ENCODE data around the gene TRIM38. TPM values are rescaled to one million over a fixed set of nuclear protein-coding genes. Genes with fewer than 3 reads are reported as not detected.
A peak's percentile ranks its signal among the peaks of the same experiment; 100 is the strongest.
"Not testable (repeated sequence)": the region's sequence is repeated elsewhere in the genome, so short reads cannot be mapped to it uniquely, and the experiment has no call there.

Gene TRIM38
- total RNA-seq, 2 donors from 2014 or later: 9.7 to 13.4 TPM

- Histone ChIP-seq H3K9ac (ENCODE audit: low read depth in 2 of 2, low read length in 2 of 2) (no peak overlapping the region), H3K4me3 (no peak overlapping the region), H3K27me3 (no peaks in the 10 kb centered on the region), H3K27ac (no peak overlapping the region), H3K4me1 (no peaks in the 10 kb centered on the region), H3K36me3 (no peaks in the 10 kb centered on the region), H3K9me3 (no peaks in the 10 kb centered on the region)
- intact Hi-C loops (cut with DNase I): no loop called here
- no peak for TF ChIP-seq CTCF (IDR thresholded peaks at IDR 0.05)
- no peak for DNase-seq
These were observed 47.2 kb downstream of the TRIM38 start for GRCh38 chr6:26009817-26010216.

- Histone ChIP-seq H3K9me3 (no peaks in the 10 kb centered on the region), H3K4me1 (no peaks in the 10 kb centered on the region), H3K9ac (ENCODE audit: low read depth in 2 of 2, low read length in 2 of 2) (no peak overlapping the region), H3K27me3 (no peaks in the 10 kb centered on the region), H3K36me3 (no peaks in the 10 kb centered on the region), H3K4me3 (no peak overlapping the region), H3K27ac (no peak overlapping the region)
- TF ChIP-seq CTCF (IDR thresholded peaks at IDR 0.05): no peak
- intact Hi-C loops (cut with DNase I): no loop called here
- DNase-seq: no peak
These were observed 49.5 kb downstream of the TRIM38 start for GRCh38 chr6:26012061-26012460.

GRCh38 chr6:26014386-26014785 is 51.8 kb downstream of the TRIM38 start:
- H3K36me3 ChIP-seq; H3K27ac ChIP-seq; intact Hi-C loops (cut with DNase I); H3K4me3 ChIP-seq; H3K4me1 ChIP-seq; H3K9me3 ChIP-seq; H3K27me3 ChIP-seq; DNase-seq; H3K9ac ChIP-seq (ENCODE audit: low read depth in 2 of 2, low read length in 2 of 2): not testable (repeated sequence)

GRCh38 chr6:26016245-26016962 is 53.8 kb downstream of the TRIM38 start:
- intact Hi-C loops (cut with DNase I): no loop called here
- no peak for TF ChIP-seq CTCF (IDR thresholded peaks at IDR 0.05)
- H3K36me3 ChIP-seq: no peaks in the 10 kb centered on the region
- H3K9ac ChIP-seq (ENCODE audit: low read depth in 2 of 2, low read length in 2 of 2): no peak overlapping the region
- no peak overlapping the region for H3K27ac ChIP-seq
- DNase-seq: no peak
- H3K9me3 ChIP-seq: no peaks in the 10 kb centered on the region
- H3K4me1 ChIP-seq: no peaks in the 10 kb centered on the region
- H3K27me3 ChIP-seq: no peaks in the 10 kb centered on the region
- H3K4me3 ChIP-seq: no peak overlapping the region

- H3K27me3 ChIP-seq: no peaks in the 10 kb centered on the region
- no peak for TF ChIP-seq CTCF (IDR thresholded peaks at IDR 0.05)
- no peak overlapping the region for H3K9ac ChIP-seq (ENCODE audit: low read depth in 2 of 2, low read length in 2 of 2)
- no peak for DNase-seq
- peak overlapping the region; percentile 20 for H3K27ac ChIP-seq
- H3K4me1 ChIP-seq: no peaks in the 10 kb centered on the region
- H3K4me3 ChIP-seq: no peak overlapping the region
- H3K9me3 ChIP-seq: no peaks in the 10 kb centered on the region
- intact Hi-C loops (cut with DNase I): no loop called here
- no peaks in the 10 kb centered on the region for H3K36me3 ChIP-seq
These were observed 54.5 kb downstream of the TRIM38 start for GRCh38 chr6:26016963-26017631.

GRCh38 chr6:26017632-26017966 is 55.0 kb downstream of the TRIM38 start:
- Histone ChIP-seq H3K36me3 (no peaks in the 10 kb centered on the region), H3K27me3 (no peaks in the 10 kb centered on the region), H3K27ac (peak overlapping the region; percentile 20), H3K4me1 (no peaks in the 10 kb centered on the region), H3K4me3 (no peak overlapping the region), H3K9me3 (no peaks in the 10 kb centered on the region), H3K9ac (ENCODE audit: low read depth in 2 of 2, low read length in 2 of 2) (no peak overlapping the region)
- peak; percentile 38 for DNase-seq
- no peak for TF ChIP-seq CTCF (IDR thresholded peaks at IDR 0.05)
- intact Hi-C loops (cut with DNase I): no loop called here

Measured in colonic mucosa (tissue), 4 donors.